Trophoblast cell (in vitro differentiated cells and primary cell): ENCODE data around the gene CBR4.

Source experiments
- DNase-seq, 2 donors: peaks; one replicate each; pipeline ENCODE4 v3.0.0-alpha.2; 2016
- H2AFZ ChIP-seq: 2 replicates; pipeline ENCODE4 v1.6.1; 2013; ENCODE audit warnings: low read length, moderate library complexity, mild to moderate bottlenecking; ENCODE audit not compliant: insufficient read depth, poor library complexity
- H2AK5ac ChIP-seq: 2 replicates; pipeline ENCODE4 v1.6.1; 2013; ENCODE audit warnings: mild to moderate bottlenecking, low read length
- H2BK120ac ChIP-seq: 2 replicates; pipeline ENCODE4 v1.6.1; 2013; ENCODE audit warnings: low read length, mild to moderate bottlenecking, moderate library complexity; ENCODE audit not compliant: insufficient read depth, poor library complexity
- H2BK12ac ChIP-seq: 2 replicates; pipeline ENCODE4 v1.6.1; 2013; ENCODE audit warnings: mild to moderate bottlenecking, low read length, moderate library complexity
- H2BK5ac ChIP-seq: 2 replicates; pipeline ENCODE4 v1.6.1; 2013; ENCODE audit warnings: low read length, low read depth, moderate library complexity, mild to moderate bottlenecking; ENCODE audit not compliant: poor library complexity
- H3K14ac ChIP-seq: 2 replicates; pipeline ENCODE4 v1.6.1; 2013; ENCODE audit warnings: mild to moderate bottlenecking, low read length
- H3K18ac ChIP-seq: 2 replicates; pipeline ENCODE4 v1.6.1; 2013; ENCODE audit warnings: mild to moderate bottlenecking, low read length
- H3K23ac ChIP-seq: 2 replicates; pipeline ENCODE4 v1.6.1; 2013; ENCODE audit warnings: low read length
- H3K27ac ChIP-seq: 2 replicates; pipeline ENCODE4 v1.5.1; 2013; ENCODE audit warnings: low read depth, mild to moderate bottlenecking, inconsistent platforms, low read length, moderate library complexity
- H3K27me3 ChIP-seq: 2 replicates; pipeline ENCODE4 v1.6.1; 2013; ENCODE audit warnings: inconsistent platforms, mild to moderate bottlenecking, low read length, moderate library complexity; ENCODE audit not compliant: insufficient read depth
- H3K36me3 ChIP-seq, 2 experiments: 1 replicate in 1 of 2; 2 replicates in 1 of 2; pipeline ENCODE4 v1.6.1; 2013; ENCODE audit warnings: low read length in 2 of 2, mild to moderate bottlenecking in 2 of 2, moderate library complexity in 1 of 2; ENCODE audit not compliant: insufficient read depth in 2 of 2, control insufficient read depth in 1 of 2
- H3K4ac ChIP-seq: 2 replicates; pipeline ENCODE4 v1.6.1; 2013; ENCODE audit warnings: low read depth, mild to moderate bottlenecking, low read length, moderate library complexity
- H3K4me1 ChIP-seq, 2 experiments: 1 replicate in 1 of 2; 2 replicates in 1 of 2; pipeline ENCODE4 v1.6.1; 2013; ENCODE audit warnings: low read length in 2 of 2, mild to moderate bottlenecking in 2 of 2, moderate library complexity in 1 of 2; ENCODE audit not compliant: insufficient read depth in 2 of 2, control insufficient read depth in 1 of 2
- H3K4me2 ChIP-seq: 2 replicates; pipeline ENCODE4 v1.6.1; 2013; ENCODE audit warnings: inconsistent platforms, mild to moderate bottlenecking, low read length, moderate library complexity
- H3K4me3 ChIP-seq: 2 replicates; pipeline ENCODE4 v1.5.1; 2013; ENCODE audit warnings: mild to moderate bottlenecking, low read depth, low read length, inconsistent platforms
- H3K79me1 ChIP-seq: one replicate; pipeline ENCODE4 v1.6.1; 2013; ENCODE audit warnings: low read length
- H3K79me2 ChIP-seq: 2 replicates; pipeline ENCODE4 v1.6.1; 2013; ENCODE audit warnings: low read length, mild to moderate bottlenecking; ENCODE audit not compliant: control insufficient read depth, insufficient read depth, poor library complexity
- H3K9ac ChIP-seq: 2 replicates; pipeline ENCODE4 v1.6.1; 2013; ENCODE audit warnings: mild to moderate bottlenecking, low read length
- H3K9me3 ChIP-seq: 2 replicates; pipeline ENCODE4 v1.6.1; 2013; ENCODE audit warnings: low read depth, mild to moderate bottlenecking, control low read depth, inconsistent platforms, low read length; ENCODE audit not compliant: insufficient read depth
- H4K12ac ChIP-seq: 2 replicates; pipeline ENCODE4 v1.6.1; 2013; ENCODE audit warnings: low read depth, mild to moderate bottlenecking, low read length, moderate library complexity
- H4K8ac ChIP-seq: 2 replicates; pipeline ENCODE4 v1.6.1; 2013; ENCODE audit warnings: low read depth, mild to moderate bottlenecking, low read length, moderate library complexity
- H4K91ac ChIP-seq: one replicate; pipeline ENCODE4 v1.6.1; 2013; ENCODE audit warnings: low read depth, mild to moderate bottlenecking, low read length, moderate library complexity
- WGBS: extraction: QIAGEN DNeasy Blood & Tissue Kit; methylation state at CpG from one replicate; pipeline ENCODE4 v1.1.7; 2013; ENCODE audit warnings: missing lambda C conversion rate; ENCODE audit not compliant: insufficient read length, insufficient coverage; ENCODE audit errors: extremely low coverage; 5-methylcytosine and 5-hydroxymethylcytosine counted together

CBR4 gene

DNA sequence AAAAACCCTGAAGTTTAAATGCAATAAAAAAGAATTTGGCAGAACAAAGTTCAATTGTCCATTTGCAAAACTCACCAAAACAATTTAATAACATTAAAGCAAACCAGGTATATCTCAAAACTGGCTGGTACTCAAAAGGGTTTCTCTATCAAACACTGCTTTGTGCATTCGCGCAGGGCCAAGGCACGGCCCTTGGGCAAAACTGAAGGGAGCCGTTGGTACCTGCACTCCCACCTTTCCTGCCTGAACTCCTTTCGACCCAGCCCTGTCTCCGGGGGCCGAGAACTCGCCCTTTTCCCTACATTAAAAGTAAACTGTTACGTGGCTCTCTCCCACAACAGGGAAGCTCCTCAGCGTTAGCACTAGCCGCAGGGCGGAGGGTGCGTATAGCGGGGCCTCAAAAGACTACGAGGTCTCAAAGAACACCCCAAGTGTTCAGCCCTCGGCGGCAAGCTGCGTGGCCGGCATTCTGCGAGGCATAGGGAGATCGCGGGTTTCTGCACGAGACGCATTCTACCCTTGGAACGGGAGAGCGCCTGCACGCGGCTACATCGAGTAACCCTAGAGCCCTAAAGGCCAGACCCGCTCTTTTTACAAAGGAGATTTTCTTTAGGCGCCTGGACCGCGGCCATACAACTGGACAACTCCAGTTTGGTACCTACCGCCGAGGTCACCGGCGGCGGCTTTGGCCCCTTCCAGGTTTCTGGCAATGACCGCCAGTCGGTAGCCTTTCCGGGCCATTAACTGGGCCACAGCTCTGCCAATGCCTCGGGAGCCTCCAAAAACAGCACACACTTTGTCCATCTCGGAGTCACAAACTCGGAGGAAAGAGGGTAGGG lies 550 bp downstream of the CBR4 start:
- Histone ChIP-seq H4K91ac (peak overlapping the region; percentile 84), H4K12ac (peak overlapping the region; percentile 92)
- WGBS, result no CpG with 5 or more reads among the region's 44 CpGs

DNA sequence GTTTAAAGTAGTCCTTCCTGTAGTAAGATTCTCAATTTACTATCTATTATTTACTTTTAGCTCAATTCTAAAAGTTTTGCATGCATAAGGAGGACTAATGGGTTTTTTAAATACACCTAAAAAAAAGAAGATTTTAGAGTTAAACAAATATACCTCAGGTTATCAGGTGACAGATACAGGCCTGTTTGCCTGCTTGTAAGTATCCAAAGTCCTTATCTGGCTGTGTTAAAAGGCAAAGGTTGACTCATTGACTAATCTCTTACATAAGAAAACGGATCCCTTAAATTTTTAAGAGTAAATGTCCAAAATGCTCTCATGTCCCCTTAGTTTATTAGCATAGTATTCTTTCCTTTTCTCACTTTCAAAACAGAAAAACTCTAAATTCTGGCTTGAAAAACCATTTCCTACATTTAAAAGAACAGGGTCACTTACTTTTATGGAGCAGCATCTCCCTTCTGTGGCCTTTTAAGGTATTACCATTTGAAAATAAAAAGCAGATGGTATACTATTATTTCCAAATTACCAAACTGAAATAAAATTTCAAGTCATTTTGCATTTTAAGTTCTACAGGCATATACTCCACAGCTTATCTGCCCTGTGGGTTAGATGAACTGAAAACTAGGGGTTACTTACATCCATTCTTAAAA lies 4.5 kb downstream of the CBR4 start:
- no peak overlapping the region for H3K4ac ChIP-seq
- H3K23ac ChIP-seq, result no peak overlapping the region
- H3K18ac ChIP-seq, result no peak overlapping the region
- no peak overlapping the region for H3K4me3 ChIP-seq
- no CpG with 5 or more reads among the region's 1 CpG for WGBS
- no peak overlapping the region for H2BK5ac ChIP-seq
- no peak overlapping the region for H3K9ac ChIP-seq
- no peak overlapping the region for H2AK5ac ChIP-seq
- H3K9me3 ChIP-seq, result no peaks in the 10 kb centered on the region
- H3K36me3 ChIP-seq, result peaks cover 5 to 8% of the 10 kb centered on the region in 2 experiments
- peaks cover 2% of the 10 kb centered on the region in 2 experiments for H3K4me1 ChIP-seq
- H4K12ac ChIP-seq, result no peak overlapping the region
- no peak overlapping the region for H3K27ac ChIP-seq
- H2BK120ac ChIP-seq, result no peak overlapping the region
- H2AFZ ChIP-seq, result no peak overlapping the region
- H2BK12ac ChIP-seq, result no peak overlapping the region
- H3K4me2 ChIP-seq, result no peak overlapping the region
- peaks cover 11% of the 10 kb centered on the region for H3K79me1 ChIP-seq
- no peak overlapping the region for H4K91ac ChIP-seq
- H3K79me2 ChIP-seq, result peaks cover 7% of the 10 kb centered on the region
- H3K14ac ChIP-seq, result no peak overlapping the region
- no peak overlapping the region for H4K8ac ChIP-seq
- DNase-seq, result peak in 1 of 2 donors; percentile 13
- H3K27me3 ChIP-seq, result no peaks in the 10 kb centered on the region

More for the DNA sequence above, 550 bp downstream of the CBR4 start:
- Histone ChIP-seq H3K4ac (peak overlapping the region; percentile 77), H3K27me3 (no peaks in the 10 kb centered on the region), H3K18ac (peak overlapping the region; percentile 76), H3K36me3 (no peaks in the 10 kb centered on the region), H3K14ac (peak overlapping the region; percentile 86), H3K4me1 (peaks cover 2% of the 10 kb centered on the region in 2 experiments), H3K79me2 (peaks cover 7% of the 10 kb centered on the region), H3K9ac (peak overlapping the region; percentile 83), H4K8ac (peak overlapping the region; percentile 83), H2BK12ac (peak overlapping the region; percentile 11), H2AK5ac (peak overlapping the region; percentile 30), H2BK5ac (peak overlapping the region; percentile 42), H2BK120ac (peak overlapping the region; percentile 59), H3K23ac (no peak overlapping the region), H3K4me2 (peak overlapping the region; percentile 75), H2AFZ (peak overlapping the region; percentile 50), H3K9me3 (no peaks in the 10 kb centered on the region), H3K4me3 (peak overlapping the region; percentile 77), H3K79me1 (peaks cover 11% of the 10 kb centered on the region), H3K27ac (peak overlapping the region; percentile 79)
- peak; percentile 30 to 57 for DNase-seq

DNA sequence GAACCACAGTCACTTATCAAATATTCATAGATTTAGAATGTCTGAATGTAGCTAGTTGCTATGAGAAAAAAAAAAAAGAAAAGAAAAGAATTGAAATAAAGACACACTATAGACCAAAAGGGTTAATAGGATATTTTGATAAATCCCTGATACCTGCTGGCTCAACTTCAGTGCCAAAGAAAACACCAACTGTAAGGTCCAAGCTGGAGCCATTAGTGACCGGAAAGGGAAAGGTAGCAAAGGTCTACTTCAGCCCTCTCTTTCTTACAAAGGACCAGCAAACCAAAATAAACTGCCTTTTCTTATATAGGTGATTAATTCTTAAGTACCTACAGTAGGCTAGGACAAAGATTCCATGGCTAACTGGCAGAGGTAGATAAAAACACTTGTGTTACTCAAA lies 9.7 kb downstream of the CBR4 start:
- Histone ChIP-seq H4K91ac (no peak overlapping the region), H3K14ac (no peak overlapping the region), H2BK12ac (no peak overlapping the region), H3K4me3 (no peak overlapping the region), H2BK120ac (no peak overlapping the region), H3K27me3 (no peaks in the 10 kb centered on the region), H4K12ac (no peak overlapping the region), H3K79me1 (no peaks in the 10 kb centered on the region), H3K18ac (no peak overlapping the region), H3K23ac (no peak overlapping the region), H3K36me3 (peaks cover 5 to 9% of the 10 kb centered on the region in 2 experiments), H3K4me2 (no peak overlapping the region), H2AK5ac (no peak overlapping the region), H3K4ac (no peak overlapping the region), H3K27ac (no peak overlapping the region), H2AFZ (no peak overlapping the region), H3K9me3 (no peaks in the 10 kb centered on the region), H3K4me1 (peaks cover 0 to under 1% of the 10 kb centered on the region in 2 experiments), H3K9ac (no peak overlapping the region), H3K79me2 (no peaks in the 10 kb centered on the region), H2BK5ac (no peak overlapping the region), H4K8ac (no peak overlapping the region)
- DNase-seq, result no peak
- WGBS, result no CpG with 5 or more reads among the region's 1 CpG

DNA sequence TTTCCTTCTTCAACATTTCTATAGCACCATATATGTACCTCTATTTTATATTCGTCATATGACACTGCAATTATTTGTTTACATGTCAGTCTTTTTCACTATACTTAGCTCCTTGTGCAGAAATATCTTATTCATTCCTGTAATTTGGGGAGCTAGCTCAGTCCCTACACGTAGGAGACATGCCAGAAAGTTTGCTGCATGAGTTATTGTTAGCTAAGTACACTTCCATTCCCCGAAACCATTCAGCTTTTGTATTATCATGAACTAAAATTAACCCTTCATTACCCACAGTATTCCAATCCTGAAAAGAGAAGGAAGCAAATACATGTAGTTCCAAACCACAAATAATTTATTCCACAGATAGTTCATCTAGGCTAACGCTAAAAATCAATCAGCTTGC lies 10.2 kb downstream of the CBR4 start:
- H3K27ac ChIP-seq, result no peak overlapping the region

More for the DNA sequence above, 10.2 kb downstream of the CBR4 start:
- H3K4me1 ChIP-seq, result peaks cover 0 to 2% of the 10 kb centered on the region in 2 experiments
- H3K27me3 ChIP-seq, result no peaks in the 10 kb centered on the region
- no peak overlapping the region for H3K4me3 ChIP-seq
- no peak overlapping the region for H3K4ac ChIP-seq
- no peak overlapping the region for H4K8ac ChIP-seq
- H2BK120ac ChIP-seq, result no peak overlapping the region
- H4K12ac ChIP-seq, result no peak overlapping the region
- no peak overlapping the region for H2BK12ac ChIP-seq
- no peaks in the 10 kb centered on the region for H3K79me1 ChIP-seq
- no peak overlapping the region for H3K14ac ChIP-seq
- no peak overlapping the region for H2AK5ac ChIP-seq
- H3K9me3 ChIP-seq, result no peaks in the 10 kb centered on the region
- H3K18ac ChIP-seq, result no peak overlapping the region
- H3K36me3 ChIP-seq, result peaks cover 5 to 9% of the 10 kb centered on the region in 2 experiments
- no peak overlapping the region for H4K91ac ChIP-seq
- no peak overlapping the region for H2BK5ac ChIP-seq
- H3K9ac ChIP-seq, result no peak overlapping the region
- no peak for DNase-seq
- H3K79me2 ChIP-seq, result no peaks in the 10 kb centered on the region
- no peak overlapping the region for H2AFZ ChIP-seq
- WGBS, result no CpG with 5 or more reads among the region's 4 CpGs
- no peak overlapping the region for H3K4me2 ChIP-seq
- no peak overlapping the region for H3K23ac ChIP-seq
